Measurements from ENCODE around the gene EDN2. TPM values are rescaled to one million over a fixed set of nuclear protein-coding genes. Genes with fewer than 3 reads are reported as not detected.

EDN2 gene
- total and polyA plus RNA-seq, 7 donors: 0.57 to 4.8 (median 1.5) TPM; not detected in 3

GRCh38 chr1:41526956-41527561 lies 42.6 kb upstream of the EDN2 start:
- H3K27ac ChIP-seq: no peak overlapping the region
- 87 to 97% methylated on average over 4 of the region's 4 CpGs for WGBS, 2 donors
- no peak overlapping the region for H3K4me3 ChIP-seq
- no peaks in the 10 kb centered on the region for H3K27me3 ChIP-seq
- DNase-seq: no peak
- intact Hi-C loops (cut with DNase I): no loop called here
- H3K9me3 ChIP-seq: no peaks in the 10 kb centered on the region
- TF ChIP-seq, protein P1, sequence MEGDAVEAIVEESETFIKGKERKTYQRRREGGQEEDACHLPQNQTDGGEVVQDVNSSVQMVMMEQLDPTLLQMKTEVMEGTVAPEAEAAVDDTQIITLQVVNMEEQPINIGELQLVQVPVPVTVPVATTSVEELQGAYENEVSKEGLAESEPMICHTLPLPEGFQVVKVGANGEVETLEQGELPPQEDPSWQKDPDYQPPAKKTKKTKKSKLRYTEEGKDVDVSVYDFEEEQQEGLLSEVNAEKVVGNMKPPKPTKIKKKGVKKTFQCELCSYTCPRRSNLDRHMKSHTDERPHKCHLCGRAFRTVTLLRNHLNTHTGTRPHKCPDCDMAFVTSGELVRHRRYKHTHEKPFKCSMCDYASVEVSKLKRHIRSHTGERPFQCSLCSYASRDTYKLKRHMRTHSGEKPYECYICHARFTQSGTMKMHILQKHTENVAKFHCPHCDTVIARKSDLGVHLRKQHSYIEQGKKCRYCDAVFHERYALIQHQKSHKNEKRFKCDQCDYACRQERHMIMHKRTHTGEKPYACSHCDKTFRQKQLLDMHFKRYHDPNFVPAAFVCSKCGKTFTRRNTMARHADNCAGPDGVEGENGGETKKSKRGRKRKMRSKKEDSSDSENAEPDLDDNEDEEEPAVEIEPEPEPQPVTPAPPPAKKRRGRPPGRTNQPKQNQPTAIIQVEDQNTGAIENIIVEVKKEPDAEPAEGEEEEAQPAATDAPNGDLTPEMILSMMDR (IDR thresholded peaks at IDR 0.05): no peak
- TF ChIP-seq POLR2AphosphoS5 (IDR thresholded peaks at IDR 0.05) (no peak), POLR2A (IDR thresholded peaks at IDR 0.05) (no peak), EP300 (IDR thresholded peaks at IDR 0.05) (no peak)
- no peaks in the 10 kb centered on the region for H3K4me1 ChIP-seq
- H3K36me3 ChIP-seq: no peaks in the 10 kb centered on the region

GRCh38 chr1:41525891-41526587 lies 41.6 kb upstream of the EDN2 start:
- H3K36me3 ChIP-seq: no peaks in the 10 kb centered on the region
- intact Hi-C loops (cut with DNase I): no loop called here
- no peaks in the 10 kb centered on the region for H3K4me1 ChIP-seq
- TF ChIP-seq POLR2AphosphoS5 (IDR thresholded peaks at IDR 0.05) (no peak), POLR2A (IDR thresholded peaks at IDR 0.05) (no peak), EP300 (IDR thresholded peaks at IDR 0.05) (no peak)
- TF ChIP-seq, protein P1 (IDR thresholded peaks at IDR 0.05): no peak
- no peaks in the 10 kb centered on the region for H3K27me3 ChIP-seq
- WGBS, 2 donors: 56 to 88% methylated on average over 18 of the region's 18 CpGs
- DNase-seq: no peak
- no peak overlapping the region for H3K4me3 ChIP-seq
- no peak overlapping the region for H3K27ac ChIP-seq
- H3K9me3 ChIP-seq: no peaks in the 10 kb centered on the region

GRCh38 chr1:41524676-41525675 lies 40.5 kb upstream of the EDN2 start:
- Histone ChIP-seq H3K27ac (no peak overlapping the region), H3K4me3 (no peak overlapping the region), H3K27me3 (no peaks in the 10 kb centered on the region), H3K4me1 (no peaks in the 10 kb centered on the region), H3K36me3 (no peaks in the 10 kb centered on the region), H3K9me3 (no peaks in the 10 kb centered on the region)
- no peak for DNase-seq
- WGBS, 2 donors: 92% methylated on average over 30 of the region's 30 CpGs
- intact Hi-C loops (cut with DNase I): no loop called here
- TF ChIP-seq, protein P1 (IDR thresholded peaks at IDR 0.05): no peak
- TF ChIP-seq POLR2AphosphoS5 (IDR thresholded peaks at IDR 0.05): no peak
- TF ChIP-seq POLR2A (IDR thresholded peaks at IDR 0.05): no peak
- TF ChIP-seq EP300 (IDR thresholded peaks at IDR 0.05): no peak

DNA sequence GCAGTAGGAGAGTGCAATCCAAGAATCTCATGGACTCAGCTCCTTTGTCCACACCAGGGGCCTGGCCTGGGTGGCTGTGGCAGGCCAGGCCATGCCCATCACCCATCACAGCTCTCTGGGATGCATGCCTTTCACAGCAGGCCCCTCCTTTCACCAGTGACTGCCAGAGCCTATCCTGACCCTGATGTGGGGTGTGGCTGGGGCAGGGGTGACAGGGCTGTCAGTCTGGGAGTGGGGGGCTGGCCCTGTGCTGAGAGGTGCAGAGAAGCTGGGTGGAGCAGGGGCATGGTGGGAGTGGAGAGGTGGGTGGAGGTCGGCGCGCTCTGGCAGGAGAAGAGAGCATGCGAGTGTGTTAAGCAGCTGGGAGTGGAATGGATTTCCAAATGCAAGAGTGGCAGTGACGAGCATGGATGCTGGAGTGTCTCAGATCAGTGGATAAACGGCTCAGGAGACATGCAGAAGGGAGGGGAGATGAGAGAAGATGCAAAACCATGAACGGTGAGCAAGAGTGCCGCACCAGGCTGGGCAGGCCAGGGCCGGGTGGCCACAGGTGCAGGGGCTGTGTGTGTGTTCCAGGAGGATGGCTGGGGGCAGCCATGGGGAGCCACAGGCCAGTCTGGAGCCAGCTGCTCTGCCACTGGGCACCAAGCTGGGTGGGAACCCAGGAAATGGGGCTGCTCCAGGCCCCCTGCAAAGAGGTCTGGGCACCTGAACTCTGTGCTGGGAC lies 39.6 kb upstream of the EDN2 start:
- no peaks in the 10 kb centered on the region for H3K9me3 ChIP-seq
- 86 to 88% methylated on average over 9 of the region's 9 CpGs for WGBS, 2 donors
- TF ChIP-seq, protein P1 (IDR thresholded peaks at IDR 0.05): no peak
- TF ChIP-seq EP300 (IDR thresholded peaks at IDR 0.05) (no peak), POLR2A (IDR thresholded peaks at IDR 0.05) (no peak), POLR2AphosphoS5 (IDR thresholded peaks at IDR 0.05) (no peak)
- no peak overlapping the region for H3K27ac ChIP-seq
- no peaks in the 10 kb centered on the region for H3K27me3 ChIP-seq
- H3K36me3 ChIP-seq: no peaks in the 10 kb centered on the region
- intact Hi-C loops (cut with DNase I): no loop called here
- no peaks in the 10 kb centered on the region for H3K4me1 ChIP-seq
- DNase-seq: no peak
- no peak overlapping the region for H3K4me3 ChIP-seq
